Measurements from ENCODE around the gene RAPGEF3.

The RAPGEF3 gene

DNA sequence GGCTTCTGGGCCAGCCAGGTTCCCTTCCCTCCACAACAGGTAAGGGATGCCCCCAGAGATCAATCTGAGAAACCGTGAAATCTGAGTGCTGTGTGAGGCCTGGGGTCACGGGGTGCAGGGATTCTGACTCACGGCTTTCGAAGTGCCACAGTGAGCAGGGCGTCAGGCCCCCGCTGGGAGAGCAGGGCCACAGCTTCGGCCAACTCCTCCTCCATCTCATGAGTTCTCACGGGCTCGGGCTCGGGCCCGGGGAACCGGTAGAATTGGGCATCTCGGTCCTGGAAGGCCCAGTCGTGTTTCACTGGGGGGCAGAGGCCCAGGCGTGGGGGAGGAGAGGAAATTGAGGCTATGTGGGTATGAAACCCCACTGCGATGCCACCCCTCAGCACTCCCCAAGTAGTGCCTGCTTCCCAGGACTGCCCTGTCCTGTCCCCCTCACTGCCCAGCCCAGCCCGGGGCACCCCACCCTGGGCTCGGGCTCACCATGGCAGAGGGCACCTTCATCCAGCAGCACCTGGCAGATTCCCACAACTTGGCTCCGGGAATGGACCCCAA, 7.7 kb downstream of the RAPGEF3 start:
- H3K27ac ChIP-seq: no peak overlapping the region
- TF ChIP-seq, protein P1, sequence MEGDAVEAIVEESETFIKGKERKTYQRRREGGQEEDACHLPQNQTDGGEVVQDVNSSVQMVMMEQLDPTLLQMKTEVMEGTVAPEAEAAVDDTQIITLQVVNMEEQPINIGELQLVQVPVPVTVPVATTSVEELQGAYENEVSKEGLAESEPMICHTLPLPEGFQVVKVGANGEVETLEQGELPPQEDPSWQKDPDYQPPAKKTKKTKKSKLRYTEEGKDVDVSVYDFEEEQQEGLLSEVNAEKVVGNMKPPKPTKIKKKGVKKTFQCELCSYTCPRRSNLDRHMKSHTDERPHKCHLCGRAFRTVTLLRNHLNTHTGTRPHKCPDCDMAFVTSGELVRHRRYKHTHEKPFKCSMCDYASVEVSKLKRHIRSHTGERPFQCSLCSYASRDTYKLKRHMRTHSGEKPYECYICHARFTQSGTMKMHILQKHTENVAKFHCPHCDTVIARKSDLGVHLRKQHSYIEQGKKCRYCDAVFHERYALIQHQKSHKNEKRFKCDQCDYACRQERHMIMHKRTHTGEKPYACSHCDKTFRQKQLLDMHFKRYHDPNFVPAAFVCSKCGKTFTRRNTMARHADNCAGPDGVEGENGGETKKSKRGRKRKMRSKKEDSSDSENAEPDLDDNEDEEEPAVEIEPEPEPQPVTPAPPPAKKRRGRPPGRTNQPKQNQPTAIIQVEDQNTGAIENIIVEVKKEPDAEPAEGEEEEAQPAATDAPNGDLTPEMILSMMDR (IDR thresholded peaks at IDR 0.05): no peak

DNA sequence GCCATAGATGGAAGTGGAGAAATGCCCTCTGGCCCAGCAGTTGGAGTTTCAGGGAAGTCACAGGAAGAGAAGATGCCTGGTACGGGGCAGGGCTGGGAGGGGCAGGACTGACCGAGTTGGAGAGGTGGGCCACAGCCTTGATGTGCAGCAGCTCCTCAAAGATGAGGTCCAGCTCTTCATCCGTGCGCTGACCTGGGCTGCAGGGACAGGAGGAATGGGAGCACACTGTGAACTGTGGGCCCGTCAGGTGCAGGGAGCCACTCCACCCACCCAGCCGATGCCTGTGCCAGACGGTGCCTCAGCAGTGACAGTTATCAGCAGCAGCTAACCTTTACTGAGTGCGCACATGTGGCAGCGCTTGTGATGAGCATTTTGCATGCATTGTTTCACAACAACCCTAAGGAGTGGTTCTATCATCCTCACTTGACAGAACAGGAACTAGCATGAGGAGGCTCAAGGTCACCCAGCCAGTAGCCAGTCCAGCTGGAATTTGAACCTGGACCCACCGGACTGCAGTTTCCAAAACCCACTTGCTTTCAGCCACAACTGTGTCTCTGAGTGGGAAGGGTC, 8.4 kb downstream of the RAPGEF3 start:
- H3K4me3 ChIP-seq: no peak overlapping the region
- TF ChIP-seq, protein P1 (IDR thresholded peaks at IDR 0.05): no peak
- DNase-seq (ENCODE audit: low spot score): no peak
- no peak overlapping the region for H3K27ac ChIP-seq

More for the DNA sequence above, 7.7 kb downstream of the RAPGEF3 start:
- no peak overlapping the region for H3K4me3 ChIP-seq
- no peak for DNase-seq (ENCODE audit: low spot score)

DNA sequence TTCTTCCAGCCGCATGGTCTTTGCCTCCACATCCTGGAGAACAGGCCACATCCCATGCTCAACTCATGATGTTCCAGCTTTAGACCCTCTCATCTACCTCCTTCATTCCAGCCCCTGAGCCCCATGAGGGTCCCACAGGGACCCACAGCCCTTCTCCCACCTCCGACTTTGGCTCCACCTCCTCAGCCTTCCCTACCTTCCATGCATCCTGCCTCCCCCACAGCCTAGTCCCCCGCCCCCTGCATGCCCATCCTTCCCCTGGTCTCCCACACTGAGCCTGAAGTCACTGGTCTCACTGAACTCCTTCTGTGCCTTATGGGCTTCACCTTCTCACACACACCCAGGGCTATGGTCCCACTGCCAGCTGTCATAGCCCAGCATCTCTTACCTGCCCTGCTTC, 9.8 kb downstream of the RAPGEF3 start:
- TF ChIP-seq, protein P1 (IDR thresholded peaks at IDR 0.05): no peak
- Histone ChIP-seq H3K27ac (no peak overlapping the region), H3K4me3 (no peak overlapping the region)
- no peak for DNase-seq (ENCODE audit: low spot score)

DNA sequence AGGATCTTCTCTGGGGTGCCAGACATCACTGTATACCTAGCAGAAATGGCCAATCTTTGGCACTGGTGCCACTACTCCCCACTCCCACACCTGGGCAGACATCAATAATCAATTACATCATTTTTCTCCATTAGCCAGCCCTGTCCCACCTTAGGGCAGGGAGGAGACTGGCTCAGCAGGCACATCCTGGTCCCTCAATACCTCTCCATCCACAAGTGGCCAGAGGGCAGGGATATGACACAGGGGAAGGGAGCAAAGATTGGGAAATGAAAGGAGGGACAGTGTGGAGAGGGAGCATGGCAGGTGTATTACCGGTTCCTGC, 10.2 kb downstream of the RAPGEF3 start:
- H3K27ac ChIP-seq: no peak overlapping the region
- DNase-seq (ENCODE audit: low spot score): no peak
- TF ChIP-seq, protein P1 (IDR thresholded peaks at IDR 0.05): no peak
- no peak overlapping the region for H3K4me3 ChIP-seq

DNA sequence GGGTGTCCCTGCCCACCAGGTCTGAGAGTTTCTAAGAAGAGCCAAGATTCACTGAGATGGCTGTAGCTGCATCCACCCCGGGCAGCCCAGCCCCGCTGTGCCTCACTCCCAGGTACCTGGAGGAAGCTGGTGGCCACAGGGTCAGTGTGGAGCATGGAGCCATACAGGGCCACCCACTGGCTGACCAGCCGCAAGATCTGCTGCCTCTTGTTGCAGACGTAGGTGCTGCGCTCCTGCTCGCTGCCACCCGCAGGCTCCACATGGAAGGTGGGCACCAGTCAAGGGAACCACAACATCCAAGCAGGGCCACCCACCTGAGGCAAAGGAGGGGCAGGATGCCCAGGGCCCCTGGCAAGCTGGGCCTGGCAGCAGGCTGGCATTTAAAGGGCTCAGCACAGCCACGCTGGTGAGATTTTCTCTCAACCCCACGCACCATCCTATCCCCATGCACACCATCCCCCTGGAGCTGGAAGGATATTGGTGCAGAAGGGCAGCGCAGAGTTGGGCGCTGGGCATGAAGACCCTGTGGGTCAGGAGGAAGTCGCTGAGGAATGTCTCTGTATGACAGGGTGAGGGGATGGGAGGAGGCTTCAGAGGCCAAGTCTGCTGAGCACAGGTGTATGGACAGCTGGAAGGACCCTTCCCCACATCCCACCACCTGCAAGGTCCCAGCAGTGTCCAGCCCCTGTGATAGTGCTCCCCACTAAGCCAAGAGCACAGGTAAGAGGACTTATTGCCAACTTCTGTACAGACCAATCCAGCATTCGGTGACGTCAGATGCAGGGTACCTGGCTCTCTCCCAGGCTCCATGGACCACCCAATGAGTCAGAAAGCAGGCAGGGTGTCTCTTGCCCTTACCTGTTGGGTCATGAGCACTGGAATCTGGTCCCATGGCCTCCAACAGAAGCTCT, 10.8 kb downstream of the RAPGEF3 start:
- Histone ChIP-seq H3K27ac (no peak overlapping the region), H3K4me3 (no peak overlapping the region)
- TF ChIP-seq, protein P1 (IDR thresholded peaks at IDR 0.05): no peak
- no peak for DNase-seq (ENCODE audit: low spot score)

DNA sequence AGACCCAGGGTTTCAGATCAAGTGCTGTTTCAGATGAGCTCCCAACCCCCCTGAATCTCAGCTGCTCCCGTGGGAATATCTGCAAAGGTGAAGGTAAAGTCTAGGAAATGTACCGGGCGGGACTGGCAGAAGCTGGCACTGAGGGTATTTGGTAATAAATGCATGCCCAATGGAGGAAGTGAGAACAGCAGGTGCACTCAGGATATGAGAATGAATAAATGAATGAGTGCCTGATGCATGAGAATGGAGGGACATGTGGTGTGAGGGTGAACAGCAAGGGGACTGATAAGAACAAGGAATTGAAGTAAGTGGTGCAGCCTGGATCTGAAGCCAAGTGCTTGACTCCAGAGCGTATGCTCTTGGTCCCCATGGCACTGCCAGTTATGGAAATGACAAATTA, 11.6 kb downstream of the RAPGEF3 start:
- Histone ChIP-seq H3K4me3 (no peak overlapping the region), H3K27ac (no peak overlapping the region)
- no peak for DNase-seq (ENCODE audit: low spot score)
- TF ChIP-seq, protein P1 (IDR thresholded peaks at IDR 0.05): no peak

Measured in coronary artery (tissue), 2 donors.